HCT116 (cell line): Measurements from ENCODE around the gene SFXN3. TPM values are rescaled to one million over a fixed set of nuclear protein-coding genes. Genes with fewer than 3 reads are reported as not detected.
A peak's percentile ranks its signal among the peaks of the same experiment; 100 is the strongest.

Experiments
- ATAC-seq: fragments of 200-7000 bp; cut with Tn5 transposase; 2 replicates; pipeline ENCODE4 v1.9.1; 2020; ENCODE audit warnings: mild to moderate bottlenecking, moderate library complexity
- BruUV-seq: library from RNA; stranded (reverse); fragments of 400-500 nt; replicated peaks from 2 replicates; lab custom pipeline; 2021; lab: Mats Ljungman, UMichigan
- CTCF ChIA-PET: fragments of 300-600 bp; sonication (Branson Sonifier 250); formaldehyde crosslinking; loops from one replicate; lab custom pipeline; 2021; ENCODE audit warnings: antibody characterized with exemption; lab: Charles Lee
- POLR2A ChIA-PET: fragments of 300-600, 350-600 bp; sonication (Branson Sonifier 250); formaldehyde crosslinking; loops from one replicate; lab custom pipeline; 2021; ENCODE audit warnings: antibody characterized with exemption; lab: Charles Lee
- RAD21 ChIA-PET, 2 experiments: fragments of 300-600 bp; sonication (Branson Sonifier 250); formaldehyde crosslinking; loops; one replicate each; lab custom pipeline; 2023; ENCODE audit warnings: low total read pairs in 2 of 2; ENCODE audit not compliant: uncharacterized antibody in 2 of 2, unreplicated experiment in 2 of 2, low non-redundant PET in 1 of 2; lab: Charles Lee
- DNase-seq: peaks from one replicate; pipeline ENCODE4 v3.0.0-alpha.2; 2010; ENCODE audit warnings: low read depth, low spot score
- H2AFZ ChIP-seq: fragments of 200-600 bp; shearing (Covaris generic), sonication (generic); 2 replicates; pipeline ENCODE4 v1.6.1; 2017; ENCODE audit warnings: low read depth, mixed run types, mixed read lengths, antibody characterized with exemption, low read length; ENCODE audit not compliant: poor library complexity, severe bottlenecking
- H3K27ac ChIP-seq: 2 replicates; pipeline ENCODE4 v1.5.1; 2012; ENCODE audit warnings: low read depth, low read length
- H3K27me3 ChIP-seq: fragments of 200-600 bp; sonication (generic); 2 replicates; pipeline ENCODE4 v1.6.1; 2016; ENCODE audit warnings: mixed run types, low read length, mixed read lengths; ENCODE audit not compliant: insufficient read depth
- H3K36me3 ChIP-seq, 2 experiments: fragments of 200-500 bp in 1 of 2; fragments of 200-600 bp in 1 of 2; sonication (Bioruptor generic) in 1 of 2; sonication (generic) in 1 of 2; 2 replicates each; pipeline versions ENCODE4 v1.5.1 to v1.6.1; 2014 to 2016; ENCODE audit warnings: low read length in 2 of 2, inconsistent platforms in 1 of 2, mixed read lengths in 1 of 2, mixed run types in 1 of 2; ENCODE audit not compliant: insufficient read depth in 2 of 2, control insufficient read depth in 1 of 2
- H3K4me1 ChIP-seq, 2 experiments: fragments of 200-600 bp in 1 of 2; sonication (generic) in 1 of 2; 2 replicates each; pipeline versions ENCODE4 v1.5.1 to v1.6.1; 2012 to 2017; ENCODE audit warnings: low read length in 2 of 2, inconsistent platforms in 1 of 2, mild to moderate bottlenecking in 1 of 2, mixed read lengths in 1 of 2, mixed run types in 1 of 2, moderate library complexity in 1 of 2; ENCODE audit not compliant: insufficient read depth in 2 of 2, control insufficient read depth in 1 of 2
- H3K4me2 ChIP-seq: fragments of 200-600 bp; sonication (generic); 2 replicates; pipeline ENCODE4 v1.6.1; 2017; ENCODE audit warnings: mixed run types, low read length, mixed read lengths
- H3K4me3 ChIP-seq, 2 experiments: fragments of 200-600 bp in 1 of 2; sonication (generic) in 1 of 2; replicated peaks in 1 of 2; 2 replicates each; pipeline ENCODE4 v1.5.1; 2011 to 2016; ENCODE audit warnings: low read length in 2 of 2, control low read depth in 1 of 2, low read depth in 1 of 2, mild to moderate bottlenecking in 1 of 2, mixed read lengths in 1 of 2, mixed run types in 1 of 2
- H3K79me2 ChIP-seq: fragments of 200-600 bp; sonication (generic); 2 replicates; pipeline ENCODE4 v1.6.1; 2017; ENCODE audit warnings: mild to moderate bottlenecking, mixed run types, low read length, moderate library complexity, mixed read lengths; ENCODE audit not compliant: insufficient read depth
- H3K9ac ChIP-seq: fragments of 200-600 bp; sonication (generic); 2 replicates; pipeline ENCODE4 v1.6.1; 2016; ENCODE audit warnings: low read length, mixed read lengths
- H3K9me2 ChIP-seq: fragments of 200-600 bp; sonication (generic), shearing (Covaris generic); 2 replicates; pipeline ENCODE4 v1.6.1; 2017; ENCODE audit warnings: mixed run types, mild to moderate bottlenecking, moderate library complexity; ENCODE audit not compliant: insufficient read depth
- H3K9me3 ChIP-seq, 2 experiments: fragments of 200-500 bp in 1 of 2; fragments of 200-600 bp in 1 of 2; sonication (Bioruptor generic) in 1 of 2; sonication (generic) in 1 of 2; 2 replicates each; pipeline ENCODE4 v1.6.1; 2014 to 2017; ENCODE audit warnings: low read length in 2 of 2, mixed read lengths in 2 of 2, inconsistent platforms in 1 of 2, low read depth in 1 of 2, mild to moderate bottlenecking in 1 of 2, mixed run types in 1 of 2, moderate library complexity in 1 of 2; ENCODE audit not compliant: control insufficient read depth in 1 of 2, insufficient read depth in 1 of 2
- H4K20me1 ChIP-seq: fragments of 200-600 bp; sonication (generic), shearing (Covaris generic); 2 replicates; pipeline ENCODE4 v1.6.1; 2017; ENCODE audit warnings: mixed run types, mild to moderate bottlenecking, moderate library complexity; ENCODE audit not compliant: insufficient read depth
- POLR2A ChIP-seq: IDR thresholded peaks from 2 replicates; pipeline ENCODE4 v1.7.0; 2011; ENCODE audit warnings: borderline replicate concordance; ENCODE audit not compliant: insufficient read depth, insufficient read length; ENCODE audit errors: extremely low read depth
- POLR2AphosphoS5 ChIP-seq: IDR thresholded peaks from 2 replicates; pipeline ENCODE4 v1.6.1; 2011; ENCODE audit warnings: mild to moderate bottlenecking, low read depth, low read length, moderate library complexity
- RAD21 ChIP-seq: IDR thresholded peaks from 2 replicates; pipeline ENCODE4 v1.6.1; 2012; ENCODE audit warnings: low read depth, mild to moderate bottlenecking
- SIN3A ChIP-seq: IDR thresholded peaks from 2 replicates; pipeline ENCODE4 v1.6.1; 2012; ENCODE audit warnings: low read depth
- TCF7L2 ChIP-seq: IDR thresholded peaks from 2 replicates; pipeline ENCODE4 v1.7.0; 2011; ENCODE audit warnings: borderline replicate concordance, inconsistent platforms; ENCODE audit not compliant: insufficient read depth, insufficient read length; ENCODE audit errors: extremely low read depth
- YY1 ChIP-seq: IDR thresholded peaks from 2 replicates; pipeline ENCODE4 v1.6.1; 2011; ENCODE audit warnings: low read length, low read depth, moderate library complexity, mild to moderate bottlenecking; ENCODE audit not compliant: insufficient replicate concordance; ENCODE audit errors: extremely low read depth
- ZFX ChIP-seq: fragments of 450-650 bp; IDR thresholded peaks from 2 replicates; pipeline ENCODE4 v1.6.1; 2017
- intact Hi-C: fragments of 100-400 bp; cut with micrococcal nuclease; formaldehyde crosslinking; loops from 2 replicates; pipeline ENCODE4 v1.10.0; 2022
- total RNA-seq: library from RNA; stranded (reverse); gene quantifications from one replicate; pipeline ENCODE4 v1.2.1, GENCODE V29; 2021; ENCODE audit not compliant: unreplicated experiment
- TF ChIP-seq, protein P1 (sequence below): IDR thresholded peaks from 2 replicates; pipeline ENCODE4 v1.6.1; 2011; ENCODE audit warnings: mild to moderate bottlenecking, low read length, moderate library complexity; ENCODE audit not compliant: insufficient replicate concordance; ENCODE audit errors: extremely low read depth
- TF ChIP-seq, protein P2 (sequence below), 3 experiments: fragments of 200-600 bp in 1 of 3; sonication (generic) in 1 of 3; IDR thresholded peaks in 2 of 3; conservative IDR thresholded peaks in 1 of 3; 2 replicates each; pipeline ENCODE4 v1.5.1; 2012 to 2017; ENCODE audit warnings: low read depth in 2 of 3, low read length in 2 of 3, antibody characterized with exemption in 1 of 3, borderline replicate concordance in 1 of 3, control low read depth in 1 of 3, mild to moderate bottlenecking in 1 of 3, mixed read lengths in 1 of 3, mixed run types in 1 of 3, moderate library complexity in 1 of 3; ENCODE audit not compliant: insufficient read depth in 1 of 3
- TF ChIP-seq, protein P3 (sequence below): IDR thresholded peaks from 2 replicates; pipeline ENCODE4 v1.6.1; 2012

SFXN3 gene
- total RNA-seq, 1 experiment from 2014 or later, result 52.5 TPM

DNA sequence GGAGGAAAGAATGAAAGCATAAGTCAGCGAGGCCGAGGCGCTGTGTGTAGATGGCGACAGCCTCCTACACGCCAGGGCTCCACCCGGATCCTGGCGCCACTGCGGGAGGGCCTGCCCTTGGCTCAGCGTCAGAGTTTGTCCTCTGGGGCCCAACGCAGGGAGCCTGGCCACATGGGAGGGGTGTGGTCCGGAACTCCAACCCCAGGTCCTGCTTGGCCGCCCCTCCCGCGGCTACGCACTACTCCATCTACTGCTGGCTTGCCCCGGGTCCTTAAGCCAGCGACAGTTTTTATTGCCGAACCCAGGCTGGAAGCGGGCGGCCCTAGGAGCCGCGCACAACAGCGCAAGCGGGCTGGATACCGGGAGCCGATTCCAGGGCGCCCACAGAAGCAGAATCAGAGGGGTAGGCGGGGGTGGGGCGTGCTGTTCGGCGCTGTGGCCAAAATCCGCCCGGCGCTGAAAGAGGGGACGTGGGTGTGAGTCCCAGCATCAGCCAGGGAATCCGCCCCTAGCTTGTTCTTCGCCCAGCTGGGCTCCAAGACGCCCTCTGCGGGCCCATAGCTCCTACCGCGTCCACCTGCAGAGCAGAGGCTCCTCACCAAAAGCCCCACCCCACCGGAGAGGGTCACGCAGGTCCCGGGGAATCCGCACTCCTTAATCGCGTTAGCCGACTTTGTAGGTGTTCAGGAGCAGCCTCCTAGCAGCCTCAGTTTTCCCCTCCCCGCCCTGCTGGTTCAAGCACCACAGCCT, 35.3 kb downstream of the SFXN3 start:
- POLR2A ChIA-PET, result interaction anchor here (0.9 to 1.4 kb wide), 8 partner anchors 8 to 76 kb away, joined by 3 to 9 read pairs (median 6); no protein-coding TSS in a partner anchor
- Histone ChIP-seq H3K4me2 (peak overlapping the region; percentile 96), H3K27me3 (no peaks in the 10 kb centered on the region), H3K9me3 (no peaks in the 10 kb centered on the region), H3K36me3 (no peaks in the 10 kb centered on the region), H3K9me2 (no peaks in the 10 kb centered on the region), H3K27ac (peak overlapping the region; percentile 93), H3K4me3 (peak overlapping the region; percentile 66 to 71), H3K4me1 (peaks cover 47 to 84% of the 10 kb centered on the region in 2 experiments), H4K20me1 (no peaks in the 10 kb centered on the region), H2AFZ (no peak overlapping the region), H3K9ac (peak overlapping the region; percentile 79), H3K79me2 (no peaks in the 10 kb centered on the region; the same call in 1 of the 2 replicates)
- RAD21 ChIA-PET, result interaction anchor here (0.6 to 2.1 kb wide), 9 partner anchors 16 to 76 kb away, joined by 3 to 7 read pairs (median 6); no protein-coding TSS in a partner anchor
- intact Hi-C loops, result loop anchor here (1.0 to 10.0 kb wide), 3 partner anchors 25 to 508 kb away; no protein-coding TSS in a partner anchor
- ATAC-seq, result peak; percentile 67
- CTCF ChIA-PET, result interaction anchor here (0.6 to 8.3 kb wide), 15 partner anchors 8 to 1556 kb away, joined by 3 to 91 read pairs (median 6); no protein-coding TSS in a partner anchor
- TF ChIP-seq, protein P1, sequence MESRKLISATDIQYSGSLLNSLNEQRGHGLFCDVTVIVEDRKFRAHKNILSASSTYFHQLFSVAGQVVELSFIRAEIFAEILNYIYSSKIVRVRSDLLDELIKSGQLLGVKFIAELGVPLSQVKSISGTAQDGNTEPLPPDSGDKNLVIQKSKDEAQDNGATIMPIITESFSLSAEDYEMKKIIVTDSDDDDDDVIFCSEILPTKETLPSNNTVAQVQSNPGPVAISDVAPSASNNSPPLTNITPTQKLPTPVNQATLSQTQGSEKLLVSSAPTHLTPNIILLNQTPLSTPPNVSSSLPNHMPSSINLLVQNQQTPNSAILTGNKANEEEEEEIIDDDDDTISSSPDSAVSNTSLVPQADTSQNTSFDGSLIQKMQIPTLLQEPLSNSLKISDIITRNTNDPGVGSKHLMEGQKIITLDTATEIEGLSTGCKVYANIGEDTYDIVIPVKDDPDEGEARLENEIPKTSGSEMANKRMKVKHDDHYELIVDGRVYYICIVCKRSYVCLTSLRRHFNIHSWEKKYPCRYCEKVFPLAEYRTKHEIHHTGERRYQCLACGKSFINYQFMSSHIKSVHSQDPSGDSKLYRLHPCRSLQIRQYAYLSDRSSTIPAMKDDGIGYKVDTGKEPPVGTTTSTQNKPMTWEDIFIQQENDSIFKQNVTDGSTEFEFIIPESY, result peak; percentile 87
- TF ChIP-seq POLR2A (peak; percentile 65), SIN3A (no peak), ZFX (peak; percentile 35; the same call in 1 of the 2 replicates), YY1 (peak; percentile 80), RAD21 (no peak), POLR2AphosphoS5 (peak; percentile 84), TCF7L2 (peak; percentile 53)
- TF ChIP-seq, protein P2, sequence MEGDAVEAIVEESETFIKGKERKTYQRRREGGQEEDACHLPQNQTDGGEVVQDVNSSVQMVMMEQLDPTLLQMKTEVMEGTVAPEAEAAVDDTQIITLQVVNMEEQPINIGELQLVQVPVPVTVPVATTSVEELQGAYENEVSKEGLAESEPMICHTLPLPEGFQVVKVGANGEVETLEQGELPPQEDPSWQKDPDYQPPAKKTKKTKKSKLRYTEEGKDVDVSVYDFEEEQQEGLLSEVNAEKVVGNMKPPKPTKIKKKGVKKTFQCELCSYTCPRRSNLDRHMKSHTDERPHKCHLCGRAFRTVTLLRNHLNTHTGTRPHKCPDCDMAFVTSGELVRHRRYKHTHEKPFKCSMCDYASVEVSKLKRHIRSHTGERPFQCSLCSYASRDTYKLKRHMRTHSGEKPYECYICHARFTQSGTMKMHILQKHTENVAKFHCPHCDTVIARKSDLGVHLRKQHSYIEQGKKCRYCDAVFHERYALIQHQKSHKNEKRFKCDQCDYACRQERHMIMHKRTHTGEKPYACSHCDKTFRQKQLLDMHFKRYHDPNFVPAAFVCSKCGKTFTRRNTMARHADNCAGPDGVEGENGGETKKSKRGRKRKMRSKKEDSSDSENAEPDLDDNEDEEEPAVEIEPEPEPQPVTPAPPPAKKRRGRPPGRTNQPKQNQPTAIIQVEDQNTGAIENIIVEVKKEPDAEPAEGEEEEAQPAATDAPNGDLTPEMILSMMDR (IDR thresholded peaks at IDR 0.05 in 2 of 3, conservative IDR thresholded peaks at IDR 0.05 in 1 of 3; ENCODE audit: borderline replicate concordance in 1 of 3, insufficient read depth in 1 of 3, low read depth in 2 of 3, low read length in 2 of 3), result peak in 2 of 3 experiments; percentile 67 to 70; a peak in 4 of 6 replicates
- TF ChIP-seq, protein P3, sequence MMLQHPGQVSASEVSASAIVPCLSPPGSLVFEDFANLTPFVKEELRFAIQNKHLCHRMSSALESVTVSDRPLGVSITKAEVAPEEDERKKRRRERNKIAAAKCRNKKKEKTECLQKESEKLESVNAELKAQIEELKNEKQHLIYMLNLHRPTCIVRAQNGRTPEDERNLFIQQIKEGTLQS, result no peak
- no TSS peak for BruUV-seq
- DNase-seq, result peak; percentile 87
